Osteocyte (in vitro differentiated cells): ENCODE measurements around the gene KIAA1217. TPM values are rescaled to one million over a fixed set of nuclear protein-coding genes. Genes with fewer than 3 reads are reported as not detected.

Experiments used
- DNase-seq: peaks from one replicate; pipeline ENCODE4 v3.0.0; 2021; ENCODE audit warnings: mixed read lengths; ENCODE audit not compliant: unreplicated experiment; ENCODE audit errors: extremely low spot score
- H3K27ac Mint-ChIP-seq: one replicate; pipeline ENCODE4 v1.8.0; 2021; ENCODE audit warnings: mild to moderate bottlenecking, mixed read lengths; ENCODE audit not compliant: unreplicated experiment
- H3K27me3 Mint-ChIP-seq: one replicate; pipeline ENCODE4 v1.8.0; 2021; ENCODE audit warnings: mixed read lengths; ENCODE audit not compliant: unreplicated experiment
- H3K36me3 Mint-ChIP-seq: one replicate; pipeline ENCODE4 v1.8.0; 2021; ENCODE audit warnings: mixed read lengths; ENCODE audit not compliant: unreplicated experiment
- H3K4me1 Mint-ChIP-seq: one replicate; pipeline ENCODE4 v1.8.0; 2021; ENCODE audit warnings: mixed read lengths; ENCODE audit not compliant: unreplicated experiment
- H3K4me3 Mint-ChIP-seq: one replicate; pipeline ENCODE4 v1.8.0; 2021; ENCODE audit warnings: mild to moderate bottlenecking, moderate library complexity, mixed read lengths; ENCODE audit not compliant: unreplicated experiment
- H3K9me3 Mint-ChIP-seq: one replicate; pipeline ENCODE4 v1.8.0; 2021; ENCODE audit warnings: mixed read lengths; ENCODE audit not compliant: unreplicated experiment
- total RNA-seq: library from RNA; stranded (reverse); gene quantifications from 2 replicates; pipeline ENCODE4 v1.2.1, GENCODE V29; 2021
- TF ChIP-seq, protein P1 (sequence below): fragments of 200-600 bp; sonication (generic); IDR thresholded peaks from 2 replicates; pipeline ENCODE4 v1.5.0; 2021; ENCODE audit warnings: antibody characterized with exemption, mild to moderate bottlenecking, moderate library complexity

KIAA1217 gene
- total RNA-seq, 1 donor from 2014 or later, result 2.8 TPM

DNA sequence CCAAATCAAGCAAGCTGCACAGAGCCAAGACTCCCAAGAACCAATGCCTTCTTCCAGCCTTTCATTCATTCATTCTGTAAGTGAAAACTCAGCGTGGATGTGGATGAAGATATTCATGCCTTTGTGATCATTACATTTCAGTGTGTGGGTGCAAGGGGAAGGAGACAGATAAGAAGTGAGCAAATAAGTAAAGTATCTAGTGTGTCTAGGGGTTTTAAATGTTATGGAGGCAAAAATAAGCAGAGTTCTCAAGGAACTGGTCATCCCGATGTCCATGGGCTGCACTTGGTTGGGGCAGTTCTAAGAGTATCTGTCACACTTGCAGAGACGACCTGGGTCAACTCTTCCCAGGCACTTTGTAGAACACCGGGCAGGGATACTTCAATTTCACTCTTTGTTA is 149.1 kb downstream of the KIAA1217 start:
- TF ChIP-seq, protein P1, sequence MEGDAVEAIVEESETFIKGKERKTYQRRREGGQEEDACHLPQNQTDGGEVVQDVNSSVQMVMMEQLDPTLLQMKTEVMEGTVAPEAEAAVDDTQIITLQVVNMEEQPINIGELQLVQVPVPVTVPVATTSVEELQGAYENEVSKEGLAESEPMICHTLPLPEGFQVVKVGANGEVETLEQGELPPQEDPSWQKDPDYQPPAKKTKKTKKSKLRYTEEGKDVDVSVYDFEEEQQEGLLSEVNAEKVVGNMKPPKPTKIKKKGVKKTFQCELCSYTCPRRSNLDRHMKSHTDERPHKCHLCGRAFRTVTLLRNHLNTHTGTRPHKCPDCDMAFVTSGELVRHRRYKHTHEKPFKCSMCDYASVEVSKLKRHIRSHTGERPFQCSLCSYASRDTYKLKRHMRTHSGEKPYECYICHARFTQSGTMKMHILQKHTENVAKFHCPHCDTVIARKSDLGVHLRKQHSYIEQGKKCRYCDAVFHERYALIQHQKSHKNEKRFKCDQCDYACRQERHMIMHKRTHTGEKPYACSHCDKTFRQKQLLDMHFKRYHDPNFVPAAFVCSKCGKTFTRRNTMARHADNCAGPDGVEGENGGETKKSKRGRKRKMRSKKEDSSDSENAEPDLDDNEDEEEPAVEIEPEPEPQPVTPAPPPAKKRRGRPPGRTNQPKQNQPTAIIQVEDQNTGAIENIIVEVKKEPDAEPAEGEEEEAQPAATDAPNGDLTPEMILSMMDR, result no peak
- no peaks in the 10 kb centered on the region for H3K27me3 Mint-ChIP-seq
- no peaks in the 10 kb centered on the region for H3K9me3 Mint-ChIP-seq
- H3K4me1 Mint-ChIP-seq, result no peaks in the 10 kb centered on the region
- no peak overlapping the region for H3K4me3 Mint-ChIP-seq
- no peaks in the 10 kb centered on the region for H3K36me3 Mint-ChIP-seq
- no peak overlapping the region for H3K27ac Mint-ChIP-seq
- no peak for DNase-seq

DNA sequence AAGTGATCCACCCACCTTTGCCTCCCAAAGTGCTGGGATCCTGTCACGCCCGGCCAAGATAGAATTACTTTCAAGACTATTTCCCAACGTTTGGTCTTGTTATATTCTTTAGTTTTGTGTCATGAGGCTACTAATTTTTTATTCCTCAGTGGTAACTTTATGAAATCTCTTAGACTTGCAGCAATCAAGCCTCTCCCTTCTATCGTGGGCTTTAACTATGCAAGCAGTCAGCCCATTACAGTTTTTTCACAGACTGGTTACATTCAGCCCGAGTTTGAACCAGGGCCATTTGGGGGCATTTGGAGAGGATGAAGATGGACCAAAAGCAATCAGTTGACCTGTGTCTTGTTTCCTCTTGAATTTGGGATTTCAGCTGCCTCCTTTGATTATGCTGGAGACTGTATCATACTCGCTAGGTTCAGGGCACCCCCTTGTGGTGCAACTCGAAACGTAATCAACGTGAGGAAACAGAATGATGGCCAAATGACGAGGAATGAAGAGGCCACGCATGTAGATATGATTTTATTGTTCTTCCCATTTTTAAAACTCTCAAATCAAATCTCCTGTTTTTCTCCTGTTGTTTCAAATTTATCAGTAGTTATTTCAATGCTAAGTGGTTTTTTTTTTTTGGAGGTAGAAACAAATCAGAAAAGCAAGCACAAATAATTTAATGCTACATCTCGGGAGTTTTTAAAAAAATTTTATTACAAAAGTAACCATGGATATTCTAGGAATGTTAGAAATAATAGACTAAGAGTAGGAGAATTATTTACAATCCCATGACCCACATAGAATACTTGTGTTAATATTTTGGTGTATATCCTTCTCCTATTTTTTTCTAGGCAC is 151.6 kb downstream of the KIAA1217 start:
- H3K9me3 Mint-ChIP-seq, result no peaks in the 10 kb centered on the region
- H3K36me3 Mint-ChIP-seq, result no peaks in the 10 kb centered on the region
- no peaks in the 10 kb centered on the region for H3K27me3 Mint-ChIP-seq
- H3K27ac Mint-ChIP-seq, result no peak overlapping the region
- no peak for DNase-seq
- no peak overlapping the region for H3K4me3 Mint-ChIP-seq
- TF ChIP-seq, protein P1, result peak; percentile 69
- no peaks in the 10 kb centered on the region for H3K4me1 Mint-ChIP-seq

DNA sequence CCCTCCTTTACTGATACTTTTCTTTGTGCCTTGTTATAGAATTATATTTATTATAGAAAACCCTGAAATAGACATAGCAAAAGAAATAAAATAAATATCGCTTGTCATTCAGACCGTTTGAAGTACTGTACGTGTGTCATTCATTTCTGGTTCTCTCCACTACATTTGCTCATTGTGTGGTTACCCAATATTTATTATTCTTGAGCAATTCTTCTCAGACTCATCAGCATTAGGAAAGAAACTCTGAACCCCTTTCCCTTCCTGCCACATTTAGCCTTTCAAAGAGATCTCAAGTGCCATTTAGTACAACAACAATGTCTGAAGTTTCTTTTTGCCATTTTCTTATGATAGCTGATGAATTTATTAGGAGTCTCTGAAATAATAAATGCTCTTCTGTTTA is 154.1 kb downstream of the KIAA1217 start:
- H3K36me3 Mint-ChIP-seq, result no peaks in the 10 kb centered on the region

DNA sequence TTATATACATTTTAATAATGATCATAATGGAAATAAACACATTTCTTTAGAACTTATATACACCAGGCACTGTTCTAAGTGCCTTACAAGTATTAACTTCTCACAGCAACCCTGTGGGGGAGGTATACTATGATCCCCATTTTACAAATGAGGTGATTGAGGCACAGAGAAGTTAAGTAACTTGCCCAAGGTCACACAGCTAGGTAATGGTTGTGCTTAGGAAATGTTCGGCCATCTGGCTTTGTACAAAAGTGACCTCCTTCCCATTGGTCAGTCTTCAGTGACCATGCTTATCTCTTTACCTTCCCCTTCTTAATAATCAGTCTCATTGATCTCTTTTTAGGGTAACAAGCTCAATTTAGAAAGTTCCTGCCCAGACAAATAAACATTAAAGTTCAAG is 158.8 kb downstream of the KIAA1217 start:
- DNase-seq, result no peak
- TF ChIP-seq, protein P1, result no peak
- H3K36me3 Mint-ChIP-seq, result no peaks in the 10 kb centered on the region

More for the DNA sequence above, 154.1 kb downstream of the KIAA1217 start:
- no peaks in the 10 kb centered on the region for H3K4me1 Mint-ChIP-seq
- DNase-seq, result no peak
- TF ChIP-seq, protein P1, result no peak
- no peak overlapping the region for H3K4me3 Mint-ChIP-seq
- peaks cover 8% of the 10 kb centered on the region for H3K27me3 Mint-ChIP-seq
- no peak overlapping the region for H3K27ac Mint-ChIP-seq
- no peaks in the 10 kb centered on the region for H3K9me3 Mint-ChIP-seq

DNA sequence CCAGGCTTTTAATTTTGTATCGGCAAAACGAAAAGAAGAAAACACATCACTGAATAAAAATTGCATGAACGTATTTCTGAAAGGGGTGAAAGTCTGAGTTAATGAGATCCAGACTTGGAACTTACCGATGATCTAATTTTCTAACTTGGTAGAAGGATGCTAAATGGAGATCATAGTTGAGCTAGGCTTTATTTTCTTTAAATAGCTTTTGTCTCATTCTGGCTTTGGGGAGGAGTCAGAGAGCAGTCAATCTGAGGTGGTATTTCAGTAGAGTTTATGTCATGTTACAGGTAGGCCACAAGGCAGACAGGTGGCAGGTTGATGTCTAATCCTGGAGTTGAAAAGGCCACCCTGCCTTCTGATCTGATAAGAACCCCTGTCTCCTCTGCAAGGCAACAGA is 161.9 kb downstream of the KIAA1217 start:
- Mint-ChIP-seq H3K4me1 (no peaks in the 10 kb centered on the region), H3K4me3 (no peak overlapping the region), H3K27ac (no peak overlapping the region), H3K9me3 (no peaks in the 10 kb centered on the region), H3K36me3 (no peaks in the 10 kb centered on the region), H3K27me3 (peaks cover 29% of the 10 kb centered on the region)
- TF ChIP-seq, protein P1, result no peak
- no peak for DNase-seq

More for the DNA sequence above, 158.8 kb downstream of the KIAA1217 start:
- H3K4me1 Mint-ChIP-seq, result no peaks in the 10 kb centered on the region
- no peaks in the 10 kb centered on the region for H3K9me3 Mint-ChIP-seq
- no peak overlapping the region for H3K4me3 Mint-ChIP-seq
- H3K27ac Mint-ChIP-seq, result no peak overlapping the region
- peaks cover 21% of the 10 kb centered on the region for H3K27me3 Mint-ChIP-seq
